VCaP (cell line): ENCODE data around the gene CSNK1E.

ENCODE experiments used
- H3K27ac ChIP-seq: fragments of 450-650 bp; 2 replicates; pipeline ENCODE4 v1.5.1; 2017
- CTCF ChIP-seq: fragments of 450-650 bp; conservative IDR thresholded peaks from 2 replicates; pipeline ENCODE4 v1.5.1; 2017; ENCODE audit warnings: mild to moderate bottlenecking, moderate library complexity

Gene CSNK1E

GRCh38 chr22:38290347-38290746 is 26.9 kb downstream of the CSNK1E start:
- no peak for TF ChIP-seq CTCF
- H3K27ac ChIP-seq: no peak overlapping the region

GRCh38 chr22:38289583-38290082 is 27.6 kb downstream of the CSNK1E start:
- TF ChIP-seq CTCF: no peak

GRCh38 chr22:38286915-38287669 is 30.1 kb downstream of the CSNK1E start:
- TF ChIP-seq CTCF: no peak
- no peak overlapping the region for H3K27ac ChIP-seq

More at GRCh38 chr22:38289583-38290082, 27.6 kb downstream of the CSNK1E start:
- H3K27ac ChIP-seq: no peak overlapping the region

GRCh38 chr22:38285018-38285417 is 32.2 kb downstream of the CSNK1E start:
- no peak for TF ChIP-seq CTCF
- no peak overlapping the region for H3K27ac ChIP-seq

GRCh38 chr22:38284042-38284402 is 33.2 kb downstream of the CSNK1E start:
- no peak overlapping the region; the same call in 1 of the 2 replicates for H3K27ac ChIP-seq
- no peak for TF ChIP-seq CTCF

GRCh38 chr22:38282397-38282796 is 34.8 kb downstream of the CSNK1E start:
- no peak overlapping the region for H3K27ac ChIP-seq
- TF ChIP-seq CTCF: no peak

GRCh38 chr22:38276166-38276565 is 41.1 kb downstream of the CSNK1E start:
- no peak for TF ChIP-seq CTCF
- H3K27ac ChIP-seq: no peak overlapping the region
